Esophagus squamous epithelium (tissue), 5 donors: ENCODE data around the gene CDCA7L. TPM values are rescaled to one million over a fixed set of nuclear protein-coding genes. Genes with fewer than 3 reads are reported as not detected.
"Not testable (repeated sequence)": the region's sequence is repeated elsewhere in the genome, so short reads cannot be mapped to it uniquely, and the experiment has no call there.

Experiments used
- DNase-seq: peaks from one replicate; lab custom pipeline; 2025; lab: John Stamatoyannopoulos, UW
- H3K27ac ChIP-seq, 4 donors: fragments of 200-600 bp; sonication (generic); one replicate each; pipeline ENCODE4 v1.5.1; 2016 to 2019; ENCODE audit warnings: mild to moderate bottlenecking in 1 of 4
- H3K27me3 ChIP-seq, 4 donors: fragments of 200-600 bp; sonication (generic); 1 replicate in 3 of 4; 2 replicates in 1 of 4; pipeline versions ENCODE4 v1.5.1 to v1.6.0; 2017 to 2021; ENCODE audit warnings: antibody characterized with exemption in 1 of 4
- H3K36me3 ChIP-seq, 3 donors: fragments of 200-600 bp; sonication (generic); one replicate each; pipeline ENCODE4 v1.5.1; 2016 to 2019
- H3K4me1 ChIP-seq, 3 donors: fragments of 200-600 bp; sonication (generic); one replicate each; pipeline ENCODE4 v1.5.1; 2017 to 2019
- H3K4me3 ChIP-seq, 4 donors: fragments of 200-600 bp; sonication (generic); 1 replicate in 3 of 4; 2 replicates in 1 of 4; pipeline ENCODE4 v1.5.1; 2016 to 2019; ENCODE audit warnings: mild to moderate bottlenecking in 2 of 4, moderate library complexity in 1 of 4
- H3K9me3 ChIP-seq, 3 donors: fragments of 200-600 bp; sonication (generic); one replicate each; pipeline ENCODE4 v1.5.1; 2016 to 2019
- POLR2A ChIP-seq, 4 donors: fragments of 450-650 bp; IDR thresholded peaks; one replicate each; pipeline ENCODE4 v1.6.1; 2017; ENCODE audit warnings: antibody characterized with exemption in 4 of 4, mild to moderate bottlenecking in 4 of 4, moderate library complexity in 3 of 4
- WGBS, 2 donors: methylation state at CpG; one replicate each; pipeline ENCODE4 v1.1.5; 2018; 5-methylcytosine and 5-hydroxymethylcytosine counted together
- intact Hi-C: fragments of 100-400 bp; cut with DNase I; formaldehyde crosslinking; loops from one replicate; pipeline ENCODE4 v1.15.0; 2022
- total RNA-seq, 4 donors: library from RNA; depleted of rRNA; stranded (reverse); fragments of >200 nt; gene quantifications; one replicate each; pipeline ENCODE4 v1.1.0, GENCODE V29; 2016
- TF ChIP-seq, protein P1 (sequence below), 6 experiments: fragments of 450-650 bp in 4 of 6; fragments of 200-600 bp in 2 of 6; sonication (generic) in 2 of 6; IDR thresholded peaks; one replicate each; pipeline ENCODE4 v1.5.1; 2016 to 2019; ENCODE audit warnings: antibody characterized with exemption in 6 of 6, mild to moderate bottlenecking in 4 of 6, moderate library complexity in 4 of 6
- donor health status: DM: yes; HTN: yes; CAD: no.

The CDCA7L gene
- total RNA-seq, 4 donors from 2014 or later, result 5.0 to 21.6 (median 12.8) TPM

DNA sequence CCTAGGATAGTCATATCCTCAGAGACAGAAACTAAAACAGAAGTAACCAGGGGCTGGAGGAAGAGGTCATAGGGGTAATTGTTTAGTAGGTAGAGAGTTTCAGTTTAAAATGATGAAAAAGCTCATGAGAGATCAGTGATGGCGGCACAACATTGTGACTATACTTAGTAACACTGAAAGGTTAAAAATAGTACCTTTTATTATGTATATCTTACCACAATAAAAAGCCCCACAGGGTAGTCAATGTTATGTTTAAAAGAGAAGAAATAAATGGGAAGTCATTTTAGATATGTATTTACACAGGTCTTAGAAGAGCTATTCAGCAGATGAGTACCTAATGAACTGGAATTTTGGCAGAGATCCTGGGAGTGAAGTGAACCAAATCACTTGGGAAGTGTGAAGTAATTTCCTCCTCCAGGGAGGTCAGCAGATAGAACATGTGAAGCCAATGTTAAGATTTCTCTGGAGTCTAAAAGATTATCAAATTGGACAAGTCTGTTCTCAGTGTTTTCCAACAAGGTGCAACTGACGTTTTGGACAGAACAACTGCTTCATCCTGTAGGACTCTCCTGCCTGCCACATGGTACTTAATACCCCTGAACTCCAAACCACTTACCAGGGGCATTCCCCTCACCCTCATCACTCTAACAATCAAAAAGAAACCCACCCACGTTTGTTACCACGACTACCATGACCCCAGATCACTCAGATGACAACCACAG is 6.4 kb downstream of the CDCA7L start:
- WGBS, 2 donors, result 35 to 40% methylated on average over 4 of the region's 4 CpGs
- TF ChIP-seq, protein P1, sequence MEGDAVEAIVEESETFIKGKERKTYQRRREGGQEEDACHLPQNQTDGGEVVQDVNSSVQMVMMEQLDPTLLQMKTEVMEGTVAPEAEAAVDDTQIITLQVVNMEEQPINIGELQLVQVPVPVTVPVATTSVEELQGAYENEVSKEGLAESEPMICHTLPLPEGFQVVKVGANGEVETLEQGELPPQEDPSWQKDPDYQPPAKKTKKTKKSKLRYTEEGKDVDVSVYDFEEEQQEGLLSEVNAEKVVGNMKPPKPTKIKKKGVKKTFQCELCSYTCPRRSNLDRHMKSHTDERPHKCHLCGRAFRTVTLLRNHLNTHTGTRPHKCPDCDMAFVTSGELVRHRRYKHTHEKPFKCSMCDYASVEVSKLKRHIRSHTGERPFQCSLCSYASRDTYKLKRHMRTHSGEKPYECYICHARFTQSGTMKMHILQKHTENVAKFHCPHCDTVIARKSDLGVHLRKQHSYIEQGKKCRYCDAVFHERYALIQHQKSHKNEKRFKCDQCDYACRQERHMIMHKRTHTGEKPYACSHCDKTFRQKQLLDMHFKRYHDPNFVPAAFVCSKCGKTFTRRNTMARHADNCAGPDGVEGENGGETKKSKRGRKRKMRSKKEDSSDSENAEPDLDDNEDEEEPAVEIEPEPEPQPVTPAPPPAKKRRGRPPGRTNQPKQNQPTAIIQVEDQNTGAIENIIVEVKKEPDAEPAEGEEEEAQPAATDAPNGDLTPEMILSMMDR (IDR thresholded peaks at IDR 0.05), result no peak
- no peak for TF ChIP-seq POLR2A (IDR thresholded peaks at IDR 0.05)
- no peak for DNase-seq
- Histone ChIP-seq H3K36me3 (no peaks in the 10 kb centered on the region), H3K9me3 (no peaks in the 10 kb centered on the region), H3K27ac (no peak overlapping the region), H3K4me3 (no peak overlapping the region), H3K27me3 (no peaks in the 10 kb centered on the region), H3K4me1 (peaks cover 0 to 48% (median 0%) of the 10 kb centered on the region in 3 donors)
- intact Hi-C loops, result no loop called here

DNA sequence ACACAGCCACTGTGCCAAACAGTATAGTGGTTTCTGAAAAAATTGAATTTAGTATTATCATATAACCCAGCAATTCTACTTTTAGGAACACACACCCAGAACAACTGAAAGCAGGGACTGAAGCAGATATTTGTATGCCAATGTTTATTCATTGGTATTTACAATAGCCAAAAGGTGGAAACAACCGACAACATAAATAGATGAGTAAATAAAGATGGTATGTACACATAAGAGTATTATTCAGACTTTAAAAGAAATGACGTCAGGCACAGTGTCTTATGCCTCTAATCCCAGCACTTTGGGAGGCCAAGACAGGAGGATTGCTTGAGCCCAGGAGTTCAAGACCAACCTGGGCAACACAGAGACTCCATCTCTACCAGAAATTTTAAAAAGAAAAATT is 7.2 kb downstream of the CDCA7L start:
- Histone ChIP-seq H3K4me3 (no peak overlapping the region), H3K9me3 (no peaks in the 10 kb centered on the region), H3K36me3 (no peaks in the 10 kb centered on the region), H3K27ac (no peak overlapping the region), H3K27me3 (no peaks in the 10 kb centered on the region), H3K4me1 (peaks cover 0 to 40% (median 0%) of the 10 kb centered on the region in 3 donors)
- DNase-seq, result no peak
- WGBS, 2 donors, result 63 to 67% methylated on average over 2 of the region's 2 CpGs
- intact Hi-C loops, result no loop called here
- TF ChIP-seq, protein P1 (IDR thresholded peaks at IDR 0.05), result no peak
- TF ChIP-seq POLR2A (IDR thresholded peaks at IDR 0.05), result no peak

DNA sequence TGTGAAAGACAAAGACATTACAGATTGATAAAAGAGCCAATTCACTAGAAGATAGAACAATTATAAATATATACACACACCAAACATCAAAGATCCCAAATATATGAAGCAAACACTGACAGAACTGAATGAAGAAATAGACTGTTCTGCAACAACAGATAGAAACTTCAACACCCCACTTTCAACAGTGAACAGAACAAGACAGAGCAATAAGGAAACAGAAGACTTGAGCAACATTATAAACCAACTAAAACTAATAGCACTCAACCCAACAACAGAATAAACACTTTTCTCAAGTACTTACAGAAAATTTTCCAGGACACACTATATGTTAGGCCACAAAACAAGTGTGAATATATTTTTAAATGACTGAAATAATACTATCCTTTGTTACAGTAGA is 10.9 kb downstream of the CDCA7L start:
- TF ChIP-seq, protein P1 (IDR thresholded peaks at IDR 0.05), result no peak
- no peak for TF ChIP-seq POLR2A (IDR thresholded peaks at IDR 0.05)
- Histone ChIP-seq H3K4me3 (no peak overlapping the region), H3K9me3 (no peaks in the 10 kb centered on the region), H3K27ac (no peak overlapping the region), H3K27me3 (no peaks in the 10 kb centered on the region), H3K4me1 (peaks cover 0 to 13% (median 0%) of the 10 kb centered on the region in 3 donors), H3K36me3 (no peaks in the 10 kb centered on the region)
- intact Hi-C loops, result no loop called here
- no peak for DNase-seq

GRCh38 chr7:21933293-21933692 is 12.4 kb downstream of the CDCA7L start:
- H3K27ac ChIP-seq, H3K9me3 ChIP-seq, intact Hi-C loops, H3K36me3 ChIP-seq, H3K4me3 ChIP-seq, DNase-seq, H3K27me3 ChIP-seq, H3K4me1 ChIP-seq: not testable (repeated sequence)
- 64 to 90% methylated on average over 3 of the region's 3 CpGs for WGBS, 2 donors

GRCh38 chr7:21927693-21928092 is 18.0 kb downstream of the CDCA7L start:
- no peak for DNase-seq
- H3K4me1 ChIP-seq, result peaks cover 0 to 7% (median 0%) of the 10 kb centered on the region in 3 donors
- H3K9me3 ChIP-seq, result no peaks in the 10 kb centered on the region
- WGBS, 2 donors, result 24 to 81% methylated on average over 1 to 3 of the region's 6 CpGs
- no peak overlapping the region for H3K27ac ChIP-seq
- TF ChIP-seq, protein P1 (IDR thresholded peaks at IDR 0.05), result no peak
- no peak for TF ChIP-seq POLR2A (IDR thresholded peaks at IDR 0.05)
- intact Hi-C loops, result no loop called here
- no peaks in the 10 kb centered on the region for H3K36me3 ChIP-seq
- H3K4me3 ChIP-seq, result no peak overlapping the region
- no peaks in the 10 kb centered on the region for H3K27me3 ChIP-seq
